ENCODE data around the gene HOXC11. TPM values are rescaled to one million over a fixed set of nuclear protein-coding genes. Genes with fewer than 3 reads are reported as not detected.

HOXC11 gene
- total and polyA plus RNA-seq, 2 of the 4 experiments (the other 2 are of a cell fraction): not detected

DNA sequence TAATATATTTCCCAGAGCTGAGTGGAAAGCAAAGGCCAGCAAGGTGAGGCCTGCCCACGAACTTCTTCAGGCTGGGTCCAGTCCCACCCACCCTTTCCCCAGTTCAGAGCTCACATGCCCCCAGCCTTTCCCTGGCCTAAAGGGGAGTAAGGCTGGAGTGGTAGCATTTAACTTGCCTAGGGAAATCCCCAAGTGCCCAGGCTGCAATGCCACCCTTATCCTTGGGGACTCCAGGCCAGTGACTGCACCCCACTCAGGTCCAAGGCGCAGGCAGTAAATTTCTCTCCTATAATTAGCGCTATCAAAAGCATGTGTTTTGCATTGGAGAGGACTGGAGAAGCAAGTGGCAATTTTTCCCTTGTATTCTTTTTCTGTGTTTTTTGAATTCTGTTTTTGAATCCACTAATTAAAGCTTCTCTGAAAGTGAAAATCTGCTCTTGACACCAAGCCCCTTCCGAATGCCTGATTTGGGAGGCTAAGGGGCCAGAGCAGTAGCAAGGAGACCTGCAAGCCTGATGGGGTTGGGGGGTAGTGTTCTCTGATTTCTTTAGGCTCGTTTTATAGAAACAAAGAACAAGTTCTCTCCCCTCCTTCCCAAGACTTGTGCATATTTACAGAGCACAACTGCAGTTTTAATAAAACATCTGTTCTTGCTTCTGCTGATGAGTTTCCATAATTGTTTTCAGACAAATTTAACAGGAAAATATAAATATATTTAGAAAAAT, 51.8 kb downstream of the HOXC11 start:
- DNase-seq: no peak
- no peaks in the 10 kb centered on the region for H4K20me1 ChIP-seq (ENCODE audit: insufficient read depth, low read length)
- H2AK5ac ChIP-seq (ENCODE audit: low read depth, low read length): no peak overlapping the region
- H2BK20ac ChIP-seq (ENCODE audit: low read depth, low read length): no peak overlapping the region
- no peak for ATAC-seq (ENCODE audit: low read depth)
- no TSS peak for BruUV-seq (replicated peaks)
- in situ Hi-C loops (cut with MboI; ENCODE audit: low sequenced_read_pairs): no loop called here
- TF ChIP-seq NFE2L2 (IDR thresholded peaks at IDR 0.05; ENCODE audit: low read depth, low read length) (no peak), BHLHE40 (IDR thresholded peaks at IDR 0.05; ENCODE audit: low read depth, low read length) (no peak), SMC3 (IDR thresholded peaks at IDR 0.05; ENCODE audit: low read depth, low read length) (no peak), CEBPB (IDR thresholded peaks at IDR 0.05; ENCODE audit: low read depth, low read length) (no peak), MAFK (IDR thresholded peaks at IDR 0.05; ENCODE audit: low read depth, low read length) (no peak), RAD21 (IDR thresholded peaks at IDR 0.05; ENCODE audit: low read length) (no peak), FOS (IDR thresholded peaks at IDR 0.05; ENCODE audit: low read depth, low read length) (no peak), RFX5 (IDR thresholded peaks at IDR 0.05; ENCODE audit: low read depth, low read length) (no peak), CHD1 (IDR thresholded peaks at IDR 0.05; ENCODE audit: low read depth, low read length) (no peak), RCOR1 (IDR thresholded peaks at IDR 0.05; ENCODE audit: insufficient replicate concordance, low read length) (no peak)
- TF ChIP-seq, protein P1, sequence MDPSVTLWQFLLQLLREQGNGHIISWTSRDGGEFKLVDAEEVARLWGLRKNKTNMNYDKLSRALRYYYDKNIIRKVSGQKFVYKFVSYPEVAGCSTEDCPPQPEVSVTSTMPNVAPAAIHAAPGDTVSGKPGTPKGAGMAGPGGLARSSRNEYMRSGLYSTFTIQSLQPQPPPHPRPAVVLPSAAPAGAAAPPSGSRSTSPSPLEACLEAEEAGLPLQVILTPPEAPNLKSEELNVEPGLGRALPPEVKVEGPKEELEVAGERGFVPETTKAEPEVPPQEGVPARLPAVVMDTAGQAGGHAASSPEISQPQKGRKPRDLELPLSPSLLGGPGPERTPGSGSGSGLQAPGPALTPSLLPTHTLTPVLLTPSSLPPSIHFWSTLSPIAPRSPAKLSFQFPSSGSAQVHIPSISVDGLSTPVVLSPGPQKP (IDR thresholded peaks at IDR 0.05; ENCODE audit: borderline replicate concordance, low read depth, low read length): no peak
- TF ChIP-seq, protein P2, sequence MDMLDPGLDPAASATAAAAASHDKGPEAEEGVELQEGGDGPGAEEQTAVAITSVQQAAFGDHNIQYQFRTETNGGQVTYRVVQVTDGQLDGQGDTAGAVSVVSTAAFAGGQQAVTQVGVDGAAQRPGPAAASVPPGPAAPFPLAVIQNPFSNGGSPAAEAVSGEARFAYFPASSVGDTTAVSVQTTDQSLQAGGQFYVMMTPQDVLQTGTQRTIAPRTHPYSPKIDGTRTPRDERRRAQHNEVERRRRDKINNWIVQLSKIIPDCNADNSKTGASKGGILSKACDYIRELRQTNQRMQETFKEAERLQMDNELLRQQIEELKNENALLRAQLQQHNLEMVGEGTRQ (IDR thresholded peaks at IDR 0.05; ENCODE audit: low read depth, low read length): no peak
- TF ChIP-seq, protein P3, sequence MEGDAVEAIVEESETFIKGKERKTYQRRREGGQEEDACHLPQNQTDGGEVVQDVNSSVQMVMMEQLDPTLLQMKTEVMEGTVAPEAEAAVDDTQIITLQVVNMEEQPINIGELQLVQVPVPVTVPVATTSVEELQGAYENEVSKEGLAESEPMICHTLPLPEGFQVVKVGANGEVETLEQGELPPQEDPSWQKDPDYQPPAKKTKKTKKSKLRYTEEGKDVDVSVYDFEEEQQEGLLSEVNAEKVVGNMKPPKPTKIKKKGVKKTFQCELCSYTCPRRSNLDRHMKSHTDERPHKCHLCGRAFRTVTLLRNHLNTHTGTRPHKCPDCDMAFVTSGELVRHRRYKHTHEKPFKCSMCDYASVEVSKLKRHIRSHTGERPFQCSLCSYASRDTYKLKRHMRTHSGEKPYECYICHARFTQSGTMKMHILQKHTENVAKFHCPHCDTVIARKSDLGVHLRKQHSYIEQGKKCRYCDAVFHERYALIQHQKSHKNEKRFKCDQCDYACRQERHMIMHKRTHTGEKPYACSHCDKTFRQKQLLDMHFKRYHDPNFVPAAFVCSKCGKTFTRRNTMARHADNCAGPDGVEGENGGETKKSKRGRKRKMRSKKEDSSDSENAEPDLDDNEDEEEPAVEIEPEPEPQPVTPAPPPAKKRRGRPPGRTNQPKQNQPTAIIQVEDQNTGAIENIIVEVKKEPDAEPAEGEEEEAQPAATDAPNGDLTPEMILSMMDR (conservative IDR thresholded peaks at IDR 0.05; ENCODE audit: low read depth, low read length): no peak
- peaks cover 87% of the 10 kb centered on the region for H3K27me3 ChIP-seq (ENCODE audit: control insufficient read depth, insufficient read depth, low read length)
- H2BK5ac ChIP-seq (ENCODE audit: low read depth, low read length, poor library complexity, severe bottlenecking): no peak overlapping the region
- no peaks in the 10 kb centered on the region for H3K79me1 ChIP-seq (ENCODE audit: low read depth in 1 of 2, low read length in 2 of 2)
- H3K9me3 ChIP-seq (ENCODE audit: control insufficient read depth, insufficient read depth, low read length): no peaks in the 10 kb centered on the region
- H4K91ac ChIP-seq (ENCODE audit: insufficient read depth, low read depth, low read length): no peak overlapping the region
- H3K18ac ChIP-seq (ENCODE audit: low read depth, low read length): no peak overlapping the region
- no peak overlapping the region for H2BK15ac ChIP-seq (ENCODE audit: low read depth, low read length)
- intact Hi-C loops (cut with micrococcal nuclease): no loop called here
- no peak overlapping the region for H3K4ac ChIP-seq (ENCODE audit: low read depth, low read length)
- H2AFZ ChIP-seq (replicated peaks; ENCODE audit: low read length, poor library complexity): no peak overlapping the region
- POLR2A ChIA-PET (ENCODE audit: unreplicated experiment): no interaction called here
- no peak overlapping the region for H3K23ac ChIP-seq (ENCODE audit: low read depth, low read length)
- H3K36me3 ChIP-seq (ENCODE audit: control insufficient read depth, insufficient read depth, low read length): no peaks in the 10 kb centered on the region
- dilution Hi-C loops (cut with HindIII; ENCODE audit: low sequenced_read_pairs, unreplicated experiment): no loop called here
- H4K8ac ChIP-seq (ENCODE audit: low read depth in 2 of 2, low read length in 2 of 2): no peak overlapping the region
- no peak overlapping the region for H3K56ac ChIP-seq (ENCODE audit: extremely low read depth, insufficient read depth, low read length)
- no peak overlapping the region for H3K9ac ChIP-seq (ENCODE audit: low read depth, low read length)
- no peak overlapping the region for H2AK9ac ChIP-seq (replicated peaks; ENCODE audit: low read depth, low read length, poor library complexity)
- no peak overlapping the region for H3K14ac ChIP-seq (replicated peaks; ENCODE audit: low read depth, low read length)
- H3K27ac ChIP-seq (ENCODE audit: insufficient read depth, low read length): no peak overlapping the region
- CTCF ChIA-PET: interaction anchor here (0.5 to 2.4 kb wide), 3 partner anchors 8 to 182 kb away, joined by 4 to 7 read pairs (median 7); no protein-coding TSS in a partner anchor
- no peaks in the 10 kb centered on the region for H3K4me1 ChIP-seq (ENCODE audit: control insufficient read depth, insufficient read depth, low read length)
- H3K4me2 ChIP-seq (ENCODE audit: low read depth, low read length): no peak overlapping the region
- no peaks in the 10 kb centered on the region for H3K9me1 ChIP-seq (ENCODE audit: insufficient read depth, low read length)
- WGBS, 2 experiments (ENCODE audit: extremely low coverage in 2 of 2, insufficient read length in 1 of 2): no CpG with 5 or more reads among the region's 5 CpGs
- no peak overlapping the region for H4K5ac ChIP-seq (ENCODE audit: low read depth, low read length)
- no peak overlapping the region for H3K4me3 ChIP-seq (ENCODE audit: insufficient read depth, low read depth, low read length)
- no peak overlapping the region for H2BK120ac ChIP-seq (ENCODE audit: low read depth, low read length)
